ENCODE data around the gene P4HTM. TPM values are rescaled to one million over a fixed set of nuclear protein-coding genes. Genes with fewer than 3 reads are reported as not detected.
A peak's percentile ranks its signal among the peaks of the same experiment; 100 is the strongest.

Gene P4HTM
- total RNA-seq, 4 donors from 2014 or later = 47.0 to 95.9 (median 78.0) TPM

DNA sequence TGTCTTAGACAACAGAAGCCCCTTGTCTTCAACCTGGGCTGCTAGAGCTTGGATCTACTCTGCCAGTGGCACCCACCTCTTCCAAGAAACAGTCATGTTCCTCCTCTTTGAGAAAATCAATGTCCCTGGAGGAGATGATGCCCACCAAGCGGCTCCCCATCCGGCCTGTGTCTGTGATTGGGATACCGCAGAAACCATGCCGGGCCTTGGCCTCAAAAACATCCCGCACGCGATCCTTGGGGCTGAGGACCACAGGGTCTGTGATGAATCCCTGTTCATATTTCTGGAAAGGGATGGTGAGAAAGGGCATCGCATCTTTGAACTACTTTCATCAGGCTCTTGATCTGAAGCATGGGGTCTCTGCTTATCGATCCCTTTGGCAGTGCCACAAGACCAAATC lies 37.6 kb downstream of the P4HTM start:
- H3K9me3 ChIP-seq = no peaks in the 10 kb centered on the region
- TF ChIP-seq POLR2A (IDR thresholded peaks at IDR 0.05) = no peak
- TF ChIP-seq, protein P1, sequence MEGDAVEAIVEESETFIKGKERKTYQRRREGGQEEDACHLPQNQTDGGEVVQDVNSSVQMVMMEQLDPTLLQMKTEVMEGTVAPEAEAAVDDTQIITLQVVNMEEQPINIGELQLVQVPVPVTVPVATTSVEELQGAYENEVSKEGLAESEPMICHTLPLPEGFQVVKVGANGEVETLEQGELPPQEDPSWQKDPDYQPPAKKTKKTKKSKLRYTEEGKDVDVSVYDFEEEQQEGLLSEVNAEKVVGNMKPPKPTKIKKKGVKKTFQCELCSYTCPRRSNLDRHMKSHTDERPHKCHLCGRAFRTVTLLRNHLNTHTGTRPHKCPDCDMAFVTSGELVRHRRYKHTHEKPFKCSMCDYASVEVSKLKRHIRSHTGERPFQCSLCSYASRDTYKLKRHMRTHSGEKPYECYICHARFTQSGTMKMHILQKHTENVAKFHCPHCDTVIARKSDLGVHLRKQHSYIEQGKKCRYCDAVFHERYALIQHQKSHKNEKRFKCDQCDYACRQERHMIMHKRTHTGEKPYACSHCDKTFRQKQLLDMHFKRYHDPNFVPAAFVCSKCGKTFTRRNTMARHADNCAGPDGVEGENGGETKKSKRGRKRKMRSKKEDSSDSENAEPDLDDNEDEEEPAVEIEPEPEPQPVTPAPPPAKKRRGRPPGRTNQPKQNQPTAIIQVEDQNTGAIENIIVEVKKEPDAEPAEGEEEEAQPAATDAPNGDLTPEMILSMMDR (IDR thresholded peaks at IDR 0.05) = no peak
- no peak for DNase-seq
- H3K4me1 ChIP-seq = peaks cover 0 to 24% (median 12%) of the 10 kb centered on the region in 4 donors
- H3K36me3 ChIP-seq = peaks cover 0 to 60% (median 0%) of the 10 kb centered on the region in 3 donors
- no peaks in the 10 kb centered on the region for H3K27me3 ChIP-seq
- no peak overlapping the region for H3K27ac ChIP-seq
- H3K4me3 ChIP-seq = no peak overlapping the region

DNA sequence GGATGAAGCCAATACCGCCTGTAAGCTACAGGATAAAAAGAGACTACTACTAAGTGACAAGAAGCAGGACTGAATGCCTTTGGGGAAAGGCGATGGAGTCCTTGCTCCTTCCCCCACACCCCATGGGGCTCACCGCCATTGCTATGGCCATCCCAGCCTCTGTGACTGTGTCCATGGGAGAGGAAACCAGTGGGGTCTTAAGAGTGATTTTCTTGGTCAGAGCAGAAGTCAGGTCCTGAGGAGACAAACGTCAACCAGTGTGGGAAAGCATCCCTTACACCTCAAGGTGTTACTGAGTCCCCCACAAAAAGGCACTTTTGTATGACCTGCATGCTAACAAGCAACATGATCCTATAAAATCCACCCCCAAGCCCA lies 38.2 kb downstream of the P4HTM start:
- no peaks in the 10 kb centered on the region for H3K9me3 ChIP-seq
- DNase-seq = no peak
- peak overlapping the region; percentile 82 to 93 (median 90) for H3K27ac ChIP-seq
- H3K36me3 ChIP-seq = peaks cover 0 to 64% (median 0%) of the 10 kb centered on the region in 3 donors
- no peaks in the 10 kb centered on the region for H3K27me3 ChIP-seq
- peaks cover 0 to 17% (median 6%) of the 10 kb centered on the region in 4 donors for H3K4me1 ChIP-seq
- no peak for TF ChIP-seq POLR2A (IDR thresholded peaks at IDR 0.05)
- TF ChIP-seq, protein P1 (IDR thresholded peaks at IDR 0.05) = no peak
- peak overlapping the region; percentile 52 to 74 (median 61) for H3K4me3 ChIP-seq

DNA sequence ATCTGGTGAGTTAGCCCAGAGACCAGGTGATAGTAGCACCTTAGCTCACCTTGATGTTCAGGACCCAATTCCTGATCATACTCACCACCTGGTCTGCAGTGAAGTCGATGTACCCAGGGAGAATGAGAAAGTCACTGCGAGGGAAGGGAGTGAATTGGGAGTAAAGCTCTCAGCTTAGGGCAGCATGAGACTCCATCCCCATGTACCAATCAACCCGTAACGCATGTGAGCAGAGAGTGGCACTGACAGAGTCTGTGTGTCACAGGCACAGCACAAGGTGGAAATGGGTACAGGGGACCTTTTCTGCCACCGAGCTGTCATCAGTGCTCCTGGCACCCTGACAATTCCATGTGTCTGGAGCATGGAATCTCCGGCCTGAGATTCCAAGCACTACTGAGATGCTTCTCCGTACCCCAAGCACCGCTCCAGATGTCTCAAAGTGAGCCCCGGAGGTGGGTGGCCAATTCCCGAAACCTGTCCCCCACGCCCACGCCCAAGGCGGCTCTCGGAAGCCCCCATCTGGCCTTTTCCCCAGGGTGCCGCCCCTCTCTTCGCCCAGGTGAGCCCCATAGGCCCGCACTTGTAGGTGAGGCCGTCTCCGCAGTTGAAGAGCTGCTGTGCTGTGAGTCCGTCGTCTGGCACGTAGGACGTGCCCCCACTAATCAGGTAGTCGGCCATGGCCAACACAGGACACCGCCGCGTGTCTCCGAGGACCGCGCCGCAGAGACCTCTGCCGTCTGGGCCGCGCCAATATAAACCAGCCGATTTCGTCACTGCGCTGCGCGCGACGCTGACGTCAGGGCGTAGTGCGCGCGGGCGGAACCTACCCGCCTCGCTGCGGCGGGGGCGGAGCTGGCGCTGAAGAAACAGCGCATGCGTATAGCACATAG lies 38.9 kb downstream of the P4HTM start, which contains the start of gene IMPDH2:
IMPDH2 (minus strand) TSS at position 726 of the 890 bp plus-strand sequence; CDS start at position 678, 48 bp downstream.
- Histone ChIP-seq H3K36me3 (peaks cover 0 to 63% (median 0%) of the 10 kb centered on the region in 3 donors), H3K9me3 (no peaks in the 10 kb centered on the region), H3K27ac (peak within 1 kb of the TSS; percentile 82 to 93 (median 90)), H3K27me3 (no peaks in the 10 kb centered on the region), H3K4me3 (peak within 1 kb of the TSS; percentile 52 to 74 (median 61)), H3K4me1 (peaks cover 0 to 15% (median 6%) of the 10 kb centered on the region in 4 donors)
- peak; percentile 95 to 98 for TF ChIP-seq POLR2A (IDR thresholded peaks at IDR 0.05)
- TF ChIP-seq, protein P1 (IDR thresholded peaks at IDR 0.05) = peak in 4 of 6 experiments; percentile 15 to 36 (median 18)
- peak; percentile 93 to 97 (median 95) for DNase-seq

DNA sequence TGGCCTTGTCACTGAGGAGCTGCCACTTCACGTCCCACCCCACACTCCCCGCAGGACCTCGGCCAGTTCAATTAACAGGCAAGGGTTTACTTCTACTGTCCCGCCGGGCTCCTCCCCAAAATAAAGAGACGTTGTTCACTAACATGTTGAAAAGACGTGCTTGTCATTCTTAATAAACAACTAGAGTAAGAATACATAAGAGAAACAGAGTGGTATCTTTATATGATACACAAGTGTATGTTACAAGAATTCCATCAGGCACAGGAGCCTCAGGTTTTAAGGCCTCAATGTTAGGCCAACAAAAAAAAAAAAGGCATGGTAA lies 39.5 kb downstream of the P4HTM start:
- no peak for TF ChIP-seq POLR2A (IDR thresholded peaks at IDR 0.05)
- TF ChIP-seq, protein P1 (IDR thresholded peaks at IDR 0.05) = no peak

DNA sequence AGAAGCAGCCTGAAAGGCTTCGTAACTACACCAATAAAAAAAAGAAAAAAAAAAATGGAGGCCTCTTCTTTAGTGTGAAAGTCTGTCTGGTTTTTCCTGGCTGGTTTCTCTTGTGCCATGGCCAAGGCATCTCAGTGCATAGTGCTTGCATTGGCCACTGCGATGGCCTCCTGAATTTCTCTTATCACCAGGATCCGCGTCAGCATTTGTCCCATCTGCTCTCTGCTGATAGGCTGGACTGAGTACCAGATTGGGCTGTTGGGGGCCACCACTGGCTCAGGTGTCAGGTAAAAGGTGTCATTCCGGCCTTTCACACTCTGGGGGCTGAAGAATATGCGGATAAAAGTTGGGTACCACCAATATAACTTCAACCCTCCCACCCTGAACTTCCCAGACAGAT lies 40.3 kb downstream of the P4HTM start:
- H3K27me3 ChIP-seq = no peaks in the 10 kb centered on the region
- no peak for DNase-seq
- peaks cover 0 to 15% (median 5%) of the 10 kb centered on the region in 4 donors for H3K4me1 ChIP-seq
- H3K9me3 ChIP-seq = no peaks in the 10 kb centered on the region
- no peak overlapping the region for H3K4me3 ChIP-seq
- H3K36me3 ChIP-seq = peaks cover 0 to 63% (median 0%) of the 10 kb centered on the region in 3 donors
- peak overlapping the region in 1 of 4 donors; percentile 90 for H3K27ac ChIP-seq
- TF ChIP-seq, protein P1 (IDR thresholded peaks at IDR 0.05) = no peak
- TF ChIP-seq POLR2A (IDR thresholded peaks at IDR 0.05) = no peak

More for the DNA sequence above, 39.5 kb downstream of the P4HTM start:
- Histone ChIP-seq H3K4me3 (peak overlapping the region; percentile 52 to 74 (median 61)), H3K4me1 (peaks cover 0 to 15% (median 6%) of the 10 kb centered on the region in 4 donors), H3K9me3 (no peaks in the 10 kb centered on the region), H3K27ac (peak overlapping the region; percentile 82 to 93 (median 90)), H3K36me3 (peaks cover 0 to 63% (median 0%) of the 10 kb centered on the region in 3 donors), H3K27me3 (no peaks in the 10 kb centered on the region)
- no peak for DNase-seq

Data from Peyer's patch (tissue), 4 donors.